GM18498 (cell line): Measurements from ENCODE around the gene PEX6.

Experiments
- ATAC-seq: cut with Tn5 transposase; IDR thresholded peaks from one replicate; pipeline ENCODE4 v1.9.1; 2021; ENCODE audit warnings: mild to moderate bottlenecking, moderate library complexity; ENCODE audit not compliant: unreplicated experiment

Gene PEX6

GRCh38 chr6:42937548-42938427, 41.2 kb downstream of the PEX6 start:
- ATAC-seq = no peak

GRCh38 chr6:42936398-42936797, 42.6 kb downstream of the PEX6 start:
- ATAC-seq = no peak

- no peak for ATAC-seq
Observed at GRCh38 chr6:42935322-42935721, 43.7 kb downstream of the PEX6 start.

GRCh38 chr6:42933205-42933604, 45.8 kb downstream of the PEX6 start:
- no peak for ATAC-seq

- ATAC-seq = no peak
Observed at GRCh38 chr6:42932412-42932811, 46.6 kb downstream of the PEX6 start.

GRCh38 chr6:42929821-42930360, 49.1 kb downstream of the PEX6 start:
- peak; percentile 52 for ATAC-seq

GRCh38 chr6:42928986-42929820, 49.8 kb downstream of the PEX6 start, which contains the start of gene CNPY3:
CNPY3 (plus strand) TSS chr6:42929480; CDS start chr6:42929571, 91 bp downstream.
- ATAC-seq = peak; percentile 78

GRCh38 chr6:42925248-42925857, 53.6 kb downstream of the PEX6 start:
- ATAC-seq = no peak

GRCh38 chr6:42923666-42924065, 55.3 kb downstream of the PEX6 start:
- ATAC-seq = no peak

- no peak for ATAC-seq
Observed at GRCh38 chr6:42921801-42922200, 57.2 kb downstream of the PEX6 start.

- no peak for ATAC-seq
Observed at GRCh38 chr6:42916288-42916687, 62.7 kb downstream of the PEX6 start.

- ATAC-seq = no peak
Observed at GRCh38 chr6:42915732-42916131, 63.2 kb downstream of the PEX6 start, which contains the start of gene PTCRA. PTCRA (plus strand) TSS chr6:42916053; CDS start chr6:42916070, 17 bp downstream.

GRCh38 chr6:42914546-42914945, 64.4 kb downstream of the PEX6 start:
- ATAC-seq = no peak
